ENCODE data around the gene DDX1.

DNA sequence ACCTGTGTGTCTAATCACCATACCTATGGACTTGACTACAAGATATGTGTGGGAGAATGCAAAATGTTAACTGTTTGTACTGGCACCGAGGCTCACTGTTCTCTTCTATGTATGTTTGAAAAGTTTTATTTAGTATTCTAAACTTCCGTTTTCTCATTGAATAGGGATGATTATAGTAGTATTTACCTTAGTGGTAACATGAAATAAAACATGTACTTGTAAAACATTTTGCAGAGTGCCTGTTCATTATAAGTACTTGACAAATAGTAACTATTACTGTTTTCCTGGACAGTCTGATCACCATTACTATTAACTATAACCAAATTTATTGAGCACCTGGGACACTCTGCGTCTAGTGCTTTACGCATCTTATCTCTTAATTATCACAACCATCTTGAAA is 24.8 kb downstream of the DDX1 start:
- no peak for TF ChIP-seq POLR2AphosphoS5 (IDR thresholded peaks at IDR 0.05; ENCODE audit: low read depth, low read length)
- no peak for TF ChIP-seq TAF1 (IDR thresholded peaks at IDR 0.05; ENCODE audit: low read depth, low read length)
- no peak for TF ChIP-seq POLR2A (IDR thresholded peaks at IDR 0.05; ENCODE audit: low read depth, low read length)
- no peak for TF ChIP-seq PAX5 (IDR thresholded peaks at IDR 0.05; ENCODE audit: insufficient read depth, low read length, severe bottlenecking)
- TF ChIP-seq POU2F2 (IDR thresholded peaks at IDR 0.05; ENCODE audit: low read depth, low read length), result no peak
- TF ChIP-seq SPI1 (IDR thresholded peaks at IDR 0.05; ENCODE audit: low read depth, low read length), result no peak
